ENCODE data around the gene KIRREL3. TPM values are rescaled to one million over a fixed set of nuclear protein-coding genes. Genes with fewer than 3 reads are reported as not detected.

KIRREL3 gene
- total RNA-seq, 4 donors from 2014 or later: 0.82 to 15.7 (median 1.4) TPM; not detected in 1

- no peak overlapping the region for H3K4me3 ChIP-seq
- intact Hi-C loops (cut with DNase I; ENCODE audit: low total_unique reads): no loop called here
- no peak for DNase-seq
- no peak overlapping the region for H3K27ac ChIP-seq
- no peaks in the 10 kb centered on the region for H3K36me3 ChIP-seq
- H3K4me1 ChIP-seq: no peaks in the 10 kb centered on the region
- H3K27me3 ChIP-seq: no peaks in the 10 kb centered on the region
- TF ChIP-seq CTCF (IDR thresholded peaks at IDR 0.05) (no peak), POLR2AphosphoS5 (IDR thresholded peaks at IDR 0.05) (no peak), EP300 (IDR thresholded peaks at IDR 0.05; ENCODE audit: low read depth) (no peak), POLR2A (IDR thresholded peaks at IDR 0.05) (no peak)
- 85 to 89% methylated on average over 4 to 8 of the region's 8 CpGs for WGBS, 2 donors (ENCODE audit: low coverage in 1 of 2)
- no peaks in the 10 kb centered on the region for H3K9me3 ChIP-seq
- in situ Hi-C loops (cut with MboI; ENCODE audit: low pct_ligation_motif_present in 1 of 4, low pct_unique_long_range_greater_than_20kb in 1 of 4, low sequenced_read_pairs in 3 of 4): no loop called here
These were observed 470.2 kb downstream of the KIRREL3 start for GRCh38 chr11:126530416-126530815.

GRCh38 chr11:126529037-126529436 is 471.5 kb downstream of the KIRREL3 start:
- no peak for DNase-seq
- TF ChIP-seq CTCF (IDR thresholded peaks at IDR 0.05): no peak
- TF ChIP-seq EP300 (IDR thresholded peaks at IDR 0.05; ENCODE audit: low read depth): no peak
- no peak for TF ChIP-seq POLR2AphosphoS5 (IDR thresholded peaks at IDR 0.05)
- no peak for TF ChIP-seq POLR2A (IDR thresholded peaks at IDR 0.05)
- Histone ChIP-seq H3K9me3 (no peaks in the 10 kb centered on the region), H3K4me1 (no peaks in the 10 kb centered on the region), H3K27ac (no peak overlapping the region), H3K4me3 (no peak overlapping the region), H3K36me3 (no peaks in the 10 kb centered on the region), H3K27me3 (no peaks in the 10 kb centered on the region)
- 73 to 84% methylated on average over 9 to 10 of the region's 10 CpGs for WGBS, 2 donors (ENCODE audit: low coverage in 1 of 2)
- intact Hi-C loops (cut with DNase I; ENCODE audit: low total_unique reads): no loop called here
- in situ Hi-C loops (cut with MboI; ENCODE audit: low pct_ligation_motif_present in 1 of 4, low pct_unique_long_range_greater_than_20kb in 1 of 4, low sequenced_read_pairs in 3 of 4): no loop called here

GRCh38 chr11:126528075-126528474 is 472.5 kb downstream of the KIRREL3 start:
- no peak for DNase-seq

GRCh38 chr11:126527651-126528050 is 472.9 kb downstream of the KIRREL3 start:
- TF ChIP-seq EP300 (IDR thresholded peaks at IDR 0.05; ENCODE audit: low read depth) (no peak), CTCF (IDR thresholded peaks at IDR 0.05) (no peak), POLR2A (IDR thresholded peaks at IDR 0.05) (no peak), POLR2AphosphoS5 (IDR thresholded peaks at IDR 0.05) (no peak)
- H3K27ac ChIP-seq: no peak overlapping the region
- intact Hi-C loops (cut with DNase I; ENCODE audit: low total_unique reads): no loop called here
- H3K36me3 ChIP-seq: no peaks in the 10 kb centered on the region
- no peaks in the 10 kb centered on the region for H3K27me3 ChIP-seq
- no peaks in the 10 kb centered on the region for H3K4me1 ChIP-seq
- H3K4me3 ChIP-seq: no peak overlapping the region
- WGBS, 2 donors (ENCODE audit: low coverage in 1 of 2): 83% methylated on average over 5 of the region's 5 CpGs; no CpG with 5 or more reads in 1 of the 2 donors
- no peak for DNase-seq
- no peaks in the 10 kb centered on the region for H3K9me3 ChIP-seq
- in situ Hi-C loops (cut with MboI; ENCODE audit: low pct_ligation_motif_present in 1 of 4, low pct_unique_long_range_greater_than_20kb in 1 of 4, low sequenced_read_pairs in 3 of 4): no loop called here

More at GRCh38 chr11:126528075-126528474, 472.5 kb downstream of the KIRREL3 start:
- TF ChIP-seq EP300 (IDR thresholded peaks at IDR 0.05; ENCODE audit: low read depth) (no peak), CTCF (IDR thresholded peaks at IDR 0.05) (no peak), POLR2AphosphoS5 (IDR thresholded peaks at IDR 0.05) (no peak), POLR2A (IDR thresholded peaks at IDR 0.05) (no peak)
- Histone ChIP-seq H3K27me3 (no peaks in the 10 kb centered on the region), H3K4me3 (no peak overlapping the region), H3K27ac (no peak overlapping the region), H3K4me1 (no peaks in the 10 kb centered on the region), H3K36me3 (no peaks in the 10 kb centered on the region), H3K9me3 (no peaks in the 10 kb centered on the region)
- intact Hi-C loops (cut with DNase I; ENCODE audit: low total_unique reads) (no loop called here), in situ Hi-C loops (cut with MboI; ENCODE audit: low pct_ligation_motif_present in 1 of 4, low pct_unique_long_range_greater_than_20kb in 1 of 4, low sequenced_read_pairs in 3 of 4) (no loop called here)
- 51% methylated on average over 5 of the region's 5 CpGs; no CpG with 5 or more reads in 1 of the 2 donors for WGBS, 2 donors (ENCODE audit: low coverage in 1 of 2)
